Measurements from ENCODE around the gene CPM.

CPM gene

GRCh38 chr12:68932961-68933893 lies at the start of gene CPM:
Gene CPM, minus strand, starts transcription at chr12:68933171. Its CDS starts 334 bp downstream, at chr12:68932837.
- no peak for TF ChIP-seq TSHZ2 (CRISPR knock-in tag; IDR thresholded peaks at IDR 0.05)
- TF ChIP-seq RARB (CRISPR knock-in tag; IDR thresholded peaks at IDR 0.05) = no peak
- no peak for TF ChIP-seq ISL1 (CRISPR knock-in tag; IDR thresholded peaks at IDR 0.05)
- TF ChIP-seq TCF4 (CRISPR knock-in tag; IDR thresholded peaks at IDR 0.05; ENCODE audit: borderline replicate concordance) = no peak
- TF ChIP-seq PATZ1 (CRISPR knock-in tag; IDR thresholded peaks at IDR 0.05; ENCODE audit: borderline replicate concordance) = no peak
- no peak for TF ChIP-seq CSRNP3 (CRISPR knock-in tag; IDR thresholded peaks at IDR 0.05)
- no peak for TF ChIP-seq ARNTL (CRISPR knock-in tag; IDR thresholded peaks at IDR 0.05; ENCODE audit: borderline replicate concordance, low read depth)
- TF ChIP-seq CSDC2 (CRISPR knock-in tag; IDR thresholded peaks at IDR 0.05) = no peak
- no peak for TF ChIP-seq BACH2 (CRISPR knock-in tag; IDR thresholded peaks at IDR 0.05; ENCODE audit: borderline replicate concordance)
- TF ChIP-seq ZC3H10 (CRISPR knock-in tag; IDR thresholded peaks at IDR 0.05) = no peak
- no peak for TF ChIP-seq PPARA (CRISPR knock-in tag; IDR thresholded peaks at IDR 0.05; ENCODE audit: borderline replicate concordance)
- TF ChIP-seq ZNF70 (CRISPR knock-in tag; IDR thresholded peaks at IDR 0.05) = no peak
- no peak for TF ChIP-seq OSR1 (CRISPR knock-in tag; IDR thresholded peaks at IDR 0.05)
- TF ChIP-seq POU6F1 (CRISPR knock-in tag; IDR thresholded peaks at IDR 0.05; ENCODE audit: borderline replicate concordance, low read depth) = no peak
- TF ChIP-seq ZFP30 (CRISPR knock-in tag; IDR thresholded peaks at IDR 0.05) = no peak
- no peak for TF ChIP-seq ZNF565 (CRISPR knock-in tag; conservative IDR thresholded peaks at IDR 0.05; ENCODE audit: low read depth)
- TF ChIP-seq CREB5 (CRISPR knock-in tag; IDR thresholded peaks at IDR 0.05; ENCODE audit: low read depth) = no peak
- no peak for TF ChIP-seq ZFP3 (CRISPR knock-in tag; IDR thresholded peaks at IDR 0.05)
- no peak for TF ChIP-seq ESRRG (CRISPR knock-in tag; IDR thresholded peaks at IDR 0.05)
- peak; percentile 97 for ATAC-seq

- ATAC-seq = no peak
- TF ChIP-seq PATZ1 (CRISPR knock-in tag; IDR thresholded peaks at IDR 0.05; ENCODE audit: borderline replicate concordance) = no peak
- no peak for TF ChIP-seq CSDC2 (CRISPR knock-in tag; IDR thresholded peaks at IDR 0.05)
- TF ChIP-seq ZFP3 (CRISPR knock-in tag; IDR thresholded peaks at IDR 0.05) = no peak
- TF ChIP-seq ZNF8 (CRISPR knock-in tag; IDR thresholded peaks at IDR 0.05) = no peak
- TF ChIP-seq OSR1 (CRISPR knock-in tag; IDR thresholded peaks at IDR 0.05) = no peak
- TF ChIP-seq TOX (CRISPR knock-in tag; IDR thresholded peaks at IDR 0.05; ENCODE audit: borderline replicate concordance) = no peak
- no peak for TF ChIP-seq ZNF565 (CRISPR knock-in tag; conservative IDR thresholded peaks at IDR 0.05; ENCODE audit: low read depth)
- no peak for TF ChIP-seq ISL1 (CRISPR knock-in tag; IDR thresholded peaks at IDR 0.05)
- no peak for TF ChIP-seq ZC3H10 (CRISPR knock-in tag; IDR thresholded peaks at IDR 0.05)
- no peak for TF ChIP-seq PPARA (CRISPR knock-in tag; IDR thresholded peaks at IDR 0.05; ENCODE audit: borderline replicate concordance)
- TF ChIP-seq TCF4 (CRISPR knock-in tag; IDR thresholded peaks at IDR 0.05; ENCODE audit: borderline replicate concordance) = no peak
- no peak for TF ChIP-seq TSHZ2 (CRISPR knock-in tag; IDR thresholded peaks at IDR 0.05)
- no peak for TF ChIP-seq RARB (CRISPR knock-in tag; IDR thresholded peaks at IDR 0.05)
- no peak for TF ChIP-seq CSRNP3 (CRISPR knock-in tag; IDR thresholded peaks at IDR 0.05)
- TF ChIP-seq ZFP30 (CRISPR knock-in tag; IDR thresholded peaks at IDR 0.05) = no peak
Measured at GRCh38 chr12:68981516-68981915, 48.5 kb upstream of the CPM start.
